Fibroblast of peridontal ligament (primary cell): ENCODE data around the gene ATP23.

Source experiments
- DNase-seq: peaks from one replicate; pipeline ENCODE4 v3.0.0-alpha.2; 2010; ENCODE audit errors: extremely low read depth

ATP23 gene

GRCh38 chr12:57941165-57941894 is at the start of gene ATP23:
Gene ATP23 (plus strand): TSS chr12:57941567. CDS start chr12:57941702, 135 bp downstream.
- peak; percentile 76 for DNase-seq

- DNase-seq, result no peak
Measured at GRCh38 chr12:57892232-57892972, 49.0 kb upstream of the ATP23 start.

- DNase-seq, result peak; percentile 96
Measured at GRCh38 chr12:57893431-57894353, 47.7 kb upstream of the ATP23 start.

- no peak for DNase-seq
Measured at GRCh38 chr12:57894399-57895292, 46.7 kb upstream of the ATP23 start.

- DNase-seq, result peak; percentile 32
Measured at GRCh38 chr12:57895389-57896114, 45.8 kb upstream of the ATP23 start.

GRCh38 chr12:57896115-57896433 is 45.3 kb upstream of the ATP23 start:
- peak; percentile 51 for DNase-seq

GRCh38 chr12:57896434-57897201 is 44.7 kb upstream of the ATP23 start:
- DNase-seq, result peak; percentile 77

GRCh38 chr12:57897286-57897974 is 43.9 kb upstream of the ATP23 start:
- no peak for DNase-seq

- DNase-seq, result no peak
Measured at GRCh38 chr12:57898308-57898970, 42.9 kb upstream of the ATP23 start.

GRCh38 chr12:57899010-57899662 is 42.2 kb upstream of the ATP23 start:
- DNase-seq, result peak; percentile 70

GRCh38 chr12:57902478-57902969 is 38.8 kb upstream of the ATP23 start:
- peak; percentile 49 for DNase-seq

GRCh38 chr12:57904426-57904825 is 36.9 kb upstream of the ATP23 start:
- DNase-seq, result no peak

GRCh38 chr12:57904848-57905811 is 36.2 kb upstream of the ATP23 start:
- peak; percentile 93 for DNase-seq

GRCh38 chr12:57905812-57906475 is 35.4 kb upstream of the ATP23 start:
- no peak for DNase-seq

- DNase-seq, result no peak
Measured at GRCh38 chr12:57906821-57907220, 34.5 kb upstream of the ATP23 start.

- no peak for DNase-seq
Measured at GRCh38 chr12:57907281-57907680, 34.1 kb upstream of the ATP23 start.
